Fibroblast of lung (primary cell): ENCODE measurements around the gene ETS1. TPM values are rescaled to one million over a fixed set of nuclear protein-coding genes. Genes with fewer than 3 reads are reported as not detected.

Source experiments
- DNase-seq, 2 donors: peaks; one replicate each; pipeline versions ENCODE4 v3.0.0 to v3.0.0-alpha.2; 2010; ENCODE audit warnings: low read depth in 2 of 2
- H2AFZ ChIP-seq: 2 replicates; pipeline ENCODE4 v1.5.1; 2012; ENCODE audit warnings: low read length, control low read depth, inconsistent platforms
- H3K27ac ChIP-seq: 2 replicates; pipeline ENCODE4 v1.5.1; 2011; ENCODE audit warnings: low read length, control low read depth; ENCODE audit not compliant: insufficient read depth
- H3K27me3 ChIP-seq: 2 replicates; pipeline ENCODE4 v1.5.1; 2011; ENCODE audit warnings: mild to moderate bottlenecking, low read length; ENCODE audit not compliant: control insufficient read depth, insufficient read depth
- H3K36me3 ChIP-seq: 2 replicates; pipeline ENCODE4 v1.5.1; 2011; ENCODE audit warnings: low read length; ENCODE audit not compliant: control insufficient read depth, insufficient read depth
- H3K4me1 ChIP-seq: 2 replicates; pipeline ENCODE4 v1.5.1; 2011; ENCODE audit warnings: low read length; ENCODE audit not compliant: control insufficient read depth, insufficient read depth; ENCODE audit errors: extremely low read depth
- H3K4me2 ChIP-seq: 2 replicates; pipeline ENCODE4 v1.5.1; 2011; ENCODE audit warnings: low read length, control low read depth; ENCODE audit not compliant: insufficient read depth; ENCODE audit errors: extremely low read depth
- H3K4me3 ChIP-seq, 4 experiments: fragments of 200-600 bp in 1 of 4; sonication (generic) in 1 of 4; replicated peaks in 1 of 4; 2 replicates each; pipeline ENCODE4 v1.5.1; 2011 to 2016; ENCODE audit warnings: low read length in 4 of 4, low read depth in 3 of 4, mild to moderate bottlenecking in 3 of 4, control low read depth in 2 of 4, inconsistent platforms in 1 of 4, mixed read lengths in 1 of 4; ENCODE audit not compliant: insufficient read depth in 1 of 4; ENCODE audit errors: control extremely low read depth in 1 of 4
- H3K79me2 ChIP-seq: 2 replicates; pipeline ENCODE4 v1.5.1; 2012; ENCODE audit warnings: mild to moderate bottlenecking, low read length, inconsistent platforms; ENCODE audit not compliant: control insufficient read depth, insufficient read depth
- H3K9ac ChIP-seq: 2 replicates; pipeline ENCODE4 v1.5.1; 2011; ENCODE audit warnings: mild to moderate bottlenecking, low read length, control low read depth; ENCODE audit not compliant: insufficient read depth
- H3K9me3 ChIP-seq: 2 replicates; pipeline ENCODE4 v1.5.1; 2012; ENCODE audit warnings: low read depth, low read length; ENCODE audit not compliant: control insufficient read depth, insufficient read depth
- H4K20me1 ChIP-seq: 2 replicates; pipeline ENCODE4 v1.5.1; 2011; ENCODE audit warnings: low read length; ENCODE audit not compliant: control insufficient read depth, insufficient read depth; ENCODE audit errors: extremely low read depth
- CTCF ChIP-seq, 2 donors: IDR thresholded peaks in 1 of 2; conservative IDR thresholded peaks in 1 of 2; 1 replicate in 1 of 2; 2 replicates in 1 of 2; pipeline ENCODE4 v1.5.1; 2011 to 2012; ENCODE audit warnings: low read length in 2 of 2, control low read depth in 1 of 2, inconsistent platforms in 1 of 2, low read depth in 1 of 2, mild to moderate bottlenecking in 1 of 2
- EZH2 ChIP-seq: IDR thresholded peaks from 2 replicates; pipeline ENCODE4 v1.5.1; 2012; ENCODE audit warnings: low read length, control low read depth, mild to moderate bottlenecking; ENCODE audit errors: missing control alignments
- polyA plus RNA-seq, 2 donors: library from polyadenylated mRNA; depleted of rRNA in 1 of 2; stranded (reverse) in 1 of 2; unstranded in 1 of 2; fragments of >200 nt; gene quantifications; 2 replicates each; pipeline ENCODE4 v1.2.1, GENCODE V29; 2011 to 2012; ENCODE audit warnings: missing spikeins in 1 of 2
- total RNA-seq: library from RNA; depleted of rRNA; stranded (reverse); fragments of >200 nt; gene quantifications from 2 replicates; pipeline ENCODE4 v1.2.1, GENCODE V29; 2014

Gene ETS1
- total and polyA plus RNA-seq, 2 donors (not counting 1 experiment from before 2014, with no cell fraction given): 51.5 to 51.7 TPM

- Histone ChIP-seq H3K4me2 (no peak overlapping the region), H3K27ac (no peak overlapping the region), H3K27me3 (no peaks in the 10 kb centered on the region), H3K4me1 (peaks cover 46% of the 10 kb centered on the region), H2AFZ (no peak overlapping the region), H3K9ac (no peak overlapping the region), H4K20me1 (no peaks in the 10 kb centered on the region), H3K79me2 (peaks cover 67% of the 10 kb centered on the region), H3K36me3 (peaks cover 14% of the 10 kb centered on the region), H3K9me3 (no peaks in the 10 kb centered on the region), H3K4me3 (no peak overlapping the region)
- TF ChIP-seq CTCF (conservative IDR thresholded peaks at IDR 0.05 in 1 of 2, IDR thresholded peaks at IDR 0.05 in 1 of 2; ENCODE audit: low read depth in 1 of 2, low read length in 2 of 2): no peak
- TF ChIP-seq EZH2: no peak
- no peak for DNase-seq
These were observed 109.1 kb downstream of the ETS1 start for GRCh38 chr11:128478305-128478704.

GRCh38 chr11:128477811-128478210 is 109.5 kb downstream of the ETS1 start:
- Histone ChIP-seq H2AFZ (no peak overlapping the region), H3K27me3 (no peaks in the 10 kb centered on the region), H4K20me1 (no peaks in the 10 kb centered on the region), H3K4me3 (no peak overlapping the region), H3K36me3 (peaks cover 14% of the 10 kb centered on the region), H3K4me2 (no peak overlapping the region), H3K9me3 (no peaks in the 10 kb centered on the region), H3K27ac (no peak overlapping the region), H3K9ac (no peak overlapping the region), H3K4me1 (peaks cover 45% of the 10 kb centered on the region), H3K79me2 (peaks cover 68% of the 10 kb centered on the region)
- TF ChIP-seq EZH2: no peak
- TF ChIP-seq CTCF (conservative IDR thresholded peaks at IDR 0.05 in 1 of 2, IDR thresholded peaks at IDR 0.05 in 1 of 2; ENCODE audit: low read depth in 1 of 2, low read length in 2 of 2): no peak
- no peak for DNase-seq

GRCh38 chr11:128477278-128477677 is 110.1 kb downstream of the ETS1 start:
- DNase-seq: no peak
- H3K4me2 ChIP-seq: no peak overlapping the region
- peaks cover 50% of the 10 kb centered on the region for H3K4me1 ChIP-seq
- no peaks in the 10 kb centered on the region for H3K27me3 ChIP-seq
- H3K79me2 ChIP-seq: peaks cover 73% of the 10 kb centered on the region
- no peak for TF ChIP-seq CTCF (conservative IDR thresholded peaks at IDR 0.05 in 1 of 2, IDR thresholded peaks at IDR 0.05 in 1 of 2; ENCODE audit: low read depth in 1 of 2, low read length in 2 of 2)
- TF ChIP-seq EZH2: no peak
- H3K9me3 ChIP-seq: no peaks in the 10 kb centered on the region
- H3K27ac ChIP-seq: no peak overlapping the region
- H2AFZ ChIP-seq: no peak overlapping the region
- H3K36me3 ChIP-seq: peaks cover 19% of the 10 kb centered on the region
- H4K20me1 ChIP-seq: no peaks in the 10 kb centered on the region
- H3K4me3 ChIP-seq: no peak overlapping the region
- H3K9ac ChIP-seq: no peak overlapping the region
